ENCODE measurements around the gene PTGDS.

The PTGDS gene

GRCh38 chr9:136952321-136952850 is 24.9 kb upstream of the PTGDS start:
- H3K36me3 ChIP-seq (ENCODE audit: control insufficient read depth, insufficient read depth, low read length), result no peaks in the 10 kb centered on the region
- TF ChIP-seq CTCF (IDR thresholded peaks at IDR 0.05; ENCODE audit: insufficient read depth, low read length, poor library complexity, severe bottlenecking), result no peak
- H3K4me3 ChIP-seq (replicated peaks; ENCODE audit: low read depth, low read length), result no peak overlapping the region
- no peak for DNase-seq (ENCODE audit: extremely low read depth, insufficient read length)
- peaks cover 1% of the 10 kb centered on the region; the same call in 1 of the 2 replicates for H3K27me3 ChIP-seq (replicated peaks; ENCODE audit: control insufficient read depth, insufficient read depth, low read length)

DNA sequence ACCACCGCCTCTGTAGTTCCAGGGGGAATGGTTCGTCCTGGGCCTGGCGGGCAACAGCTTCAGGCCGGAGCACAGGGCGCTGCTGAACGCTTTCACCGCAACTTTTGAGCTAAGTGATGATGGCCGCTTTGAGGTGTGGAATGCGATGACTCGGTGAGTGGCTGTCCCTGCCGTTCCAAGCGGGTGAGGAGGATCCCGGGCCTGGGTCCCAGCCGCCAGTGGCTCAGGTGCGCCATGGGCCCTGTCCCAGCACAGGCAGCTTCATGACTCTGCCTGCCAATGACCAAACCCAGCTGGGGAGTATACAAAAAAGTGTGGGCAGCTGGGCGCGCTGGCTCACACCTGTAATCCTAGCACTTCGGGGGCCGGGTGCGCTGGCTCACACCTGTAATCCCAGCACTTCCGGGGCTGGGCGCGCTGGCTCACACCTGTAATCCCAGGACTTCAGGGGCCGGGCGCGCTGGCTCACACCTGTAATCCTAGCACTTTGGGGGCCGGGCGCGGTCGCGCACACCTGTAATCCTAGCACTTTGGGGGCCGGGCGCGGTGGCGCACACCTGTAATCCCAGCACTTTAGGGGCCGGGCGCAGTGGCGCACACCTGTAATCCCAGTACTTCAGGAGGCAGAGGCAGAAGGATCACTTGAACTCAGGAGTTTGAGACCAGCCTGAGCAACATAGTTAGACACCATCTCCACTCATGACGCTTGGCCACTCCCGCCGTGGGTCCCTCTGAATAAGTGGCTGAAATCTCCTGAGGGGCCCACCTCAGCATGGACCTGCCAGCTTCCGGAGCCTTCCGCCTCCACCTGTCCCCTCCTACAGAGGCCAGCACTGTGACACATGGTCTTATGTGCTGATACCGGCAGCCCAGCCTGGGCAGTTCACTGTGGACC is 24.2 kb upstream of the PTGDS start:
- Histone ChIP-seq H3K27me3 (replicated peaks; ENCODE audit: control insufficient read depth, insufficient read depth, low read length) (peaks cover 1% of the 10 kb centered on the region; the same call in 1 of the 2 replicates), H3K36me3 (ENCODE audit: control insufficient read depth, insufficient read depth, low read length) (no peaks in the 10 kb centered on the region), H3K4me3 (replicated peaks; ENCODE audit: low read depth, low read length) (no peak overlapping the region)
- DNase-seq (ENCODE audit: extremely low read depth, insufficient read length), result no peak
- no peak for TF ChIP-seq CTCF (IDR thresholded peaks at IDR 0.05; ENCODE audit: insufficient read depth, low read length, poor library complexity, severe bottlenecking)

DNA sequence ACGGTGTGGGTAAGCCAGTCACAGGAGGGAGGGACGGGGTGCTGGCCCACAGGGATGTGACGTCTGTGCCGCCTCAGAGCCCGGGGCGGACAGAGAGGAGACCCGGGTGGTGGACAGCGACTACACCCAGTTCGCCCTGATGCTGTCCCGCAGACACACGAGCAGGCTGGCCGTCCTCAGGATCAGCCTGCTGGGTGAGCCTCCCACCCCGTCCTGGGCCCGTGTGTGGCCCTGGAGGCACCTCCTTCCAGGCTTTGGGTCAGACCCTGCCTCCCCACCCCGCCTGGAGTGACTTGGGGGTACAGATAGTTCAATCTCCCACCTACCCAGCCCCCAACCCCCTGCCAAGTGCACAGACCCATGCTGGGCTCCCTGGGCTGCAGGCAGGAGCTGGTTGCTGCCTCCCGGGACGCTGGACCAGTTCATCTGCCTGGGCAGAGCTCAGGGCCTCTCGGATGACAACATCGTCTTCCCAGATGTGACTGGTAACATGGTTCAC is 23.5 kb upstream of the PTGDS start:
- DNase-seq (ENCODE audit: extremely low read depth, insufficient read length), result no peak
- no peak for TF ChIP-seq CTCF (IDR thresholded peaks at IDR 0.05; ENCODE audit: insufficient read depth, low read length, poor library complexity, severe bottlenecking)
- Histone ChIP-seq H3K4me3 (replicated peaks; ENCODE audit: low read depth, low read length) (no peak overlapping the region), H3K27me3 (replicated peaks; ENCODE audit: control insufficient read depth, insufficient read depth, low read length) (peaks cover 1% of the 10 kb centered on the region; the same call in 1 of the 2 replicates), H3K36me3 (ENCODE audit: control insufficient read depth, insufficient read depth, low read length) (no peaks in the 10 kb centered on the region)

DNA sequence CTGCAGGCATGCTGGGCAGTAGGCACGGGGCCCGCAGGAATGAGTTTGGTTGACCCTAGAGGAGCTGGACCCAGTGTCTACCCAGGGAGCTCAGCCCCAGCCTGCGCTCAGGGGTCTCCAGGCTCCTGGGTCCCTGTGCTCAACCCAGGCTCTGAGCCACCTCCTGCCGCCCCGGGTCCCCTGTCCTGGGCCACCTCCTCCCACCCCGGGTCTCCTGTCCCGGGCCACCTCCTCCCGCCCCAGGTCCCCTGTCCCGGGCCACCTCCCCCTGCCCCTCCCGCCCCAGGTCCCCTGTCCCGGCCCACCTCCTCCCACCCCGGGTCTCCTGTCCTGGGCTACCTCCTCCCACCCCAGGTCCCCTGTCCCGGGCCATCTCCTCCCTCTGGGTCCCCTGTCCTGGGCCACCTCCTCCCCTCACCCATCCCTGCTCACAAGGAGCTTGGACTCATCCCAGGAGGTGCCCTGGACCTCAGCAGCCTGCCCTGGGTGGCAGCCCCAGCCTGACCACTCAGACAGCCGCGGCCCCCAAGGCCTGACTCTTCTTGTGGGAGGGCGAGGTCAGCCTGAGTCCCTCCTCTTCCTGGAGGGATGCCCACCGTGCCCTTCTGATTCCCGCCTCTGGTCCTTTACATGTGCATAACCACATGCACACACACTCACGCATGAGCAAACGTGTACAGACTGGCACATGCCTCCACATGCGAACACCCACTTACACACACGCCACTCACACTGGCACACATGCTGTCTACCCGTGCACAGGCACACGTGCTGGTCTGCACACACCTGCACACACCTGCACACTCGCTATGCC is 22.8 kb upstream of the PTGDS start:
- DNase-seq (ENCODE audit: extremely low read depth, insufficient read length), result no peak

More for the DNA sequence above, 22.8 kb upstream of the PTGDS start:
- H3K36me3 ChIP-seq (ENCODE audit: control insufficient read depth, insufficient read depth, low read length), result no peaks in the 10 kb centered on the region
- H3K27me3 ChIP-seq (replicated peaks; ENCODE audit: control insufficient read depth, insufficient read depth, low read length), result peaks cover 1% of the 10 kb centered on the region; the same call in 1 of the 2 replicates
- TF ChIP-seq CTCF (IDR thresholded peaks at IDR 0.05; ENCODE audit: insufficient read depth, low read length, poor library complexity, severe bottlenecking), result no peak
- H3K4me3 ChIP-seq (replicated peaks; ENCODE audit: low read depth, low read length), result no peak overlapping the region

All from GM06990 (cell line).